Measurements from ENCODE around the gene DIPK1B. TPM values are rescaled to one million over a fixed set of nuclear protein-coding genes. Genes with fewer than 3 reads are reported as not detected.

The DIPK1B gene
- total RNA-seq, 1 donor from 2014 or later: 52.9 TPM

DNA sequence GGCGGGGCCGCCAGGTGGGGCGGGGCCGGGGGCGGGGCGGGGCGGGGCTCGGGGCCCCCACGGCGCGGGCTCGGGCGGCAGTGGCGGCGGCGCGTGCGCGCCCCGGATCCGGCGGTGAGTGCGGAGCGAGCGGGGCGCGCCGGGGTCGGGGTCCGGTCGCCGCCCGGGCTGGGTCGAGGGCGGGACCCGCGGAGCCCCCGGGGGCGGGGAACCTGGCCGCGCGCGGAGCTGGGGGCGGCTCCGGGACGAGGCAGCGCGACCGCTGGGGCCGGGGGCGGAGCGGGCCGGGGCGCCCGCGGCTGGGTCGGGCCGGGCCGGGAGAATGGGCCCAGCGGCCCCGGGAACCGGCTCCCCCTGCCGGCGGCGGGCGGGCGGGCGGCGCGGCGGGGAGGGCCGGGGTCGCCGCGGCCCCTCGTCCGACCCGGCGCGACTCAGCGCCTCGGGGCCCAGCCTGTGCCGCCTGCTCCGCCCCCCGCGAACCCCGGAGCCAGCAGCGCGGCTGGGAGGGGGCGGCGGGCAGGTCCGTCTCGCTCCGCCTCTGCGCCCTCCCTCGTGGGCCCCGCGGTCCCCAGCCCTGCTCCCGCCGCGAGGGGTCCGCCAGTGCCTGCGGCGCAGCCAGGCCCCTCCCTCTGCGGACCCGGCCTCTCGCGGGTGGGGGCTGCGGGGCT is 46.5 kb upstream of the DIPK1B start:
- Mint-ChIP-seq H3K4me1 (ENCODE audit: low read depth) (peaks cover 1% of the 10 kb centered on the region), H3K9me3 (ENCODE audit: low read depth) (no peaks in the 10 kb centered on the region), H3K27me3 (no peaks in the 10 kb centered on the region), H3K36me3 (ENCODE audit: insufficient read depth) (no peaks in the 10 kb centered on the region), H3K4me3 (ENCODE audit: low read depth) (no peak overlapping the region), H3K27ac (no peak overlapping the region)
- DNase-seq (ENCODE audit: low spot score, unreplicated experiment): no peak
- no peak for TF ChIP-seq CTCF (IDR thresholded peaks at IDR 0.05; ENCODE audit: unreplicated experiment)

- H3K36me3 Mint-ChIP-seq (ENCODE audit: insufficient read depth): no peaks in the 10 kb centered on the region
- no peak for DNase-seq (ENCODE audit: low spot score, unreplicated experiment)
- no peaks in the 10 kb centered on the region for H3K27me3 Mint-ChIP-seq
- peak overlapping the region; percentile 45 for H3K4me3 Mint-ChIP-seq (ENCODE audit: low read depth)
- H3K9me3 Mint-ChIP-seq (ENCODE audit: low read depth): no peaks in the 10 kb centered on the region
- no peak for TF ChIP-seq CTCF (IDR thresholded peaks at IDR 0.05; ENCODE audit: unreplicated experiment)
- no peak overlapping the region for H3K27ac Mint-ChIP-seq
- H3K4me1 Mint-ChIP-seq (ENCODE audit: low read depth): peaks cover 1% of the 10 kb centered on the region
Measured at GRCh38 chr9:136666372-136667213, 45.8 kb upstream of the DIPK1B start.

- peaks cover 1% of the 10 kb centered on the region for H3K4me1 Mint-ChIP-seq (ENCODE audit: low read depth)
- H3K9me3 Mint-ChIP-seq (ENCODE audit: low read depth): no peaks in the 10 kb centered on the region
- H3K27ac Mint-ChIP-seq: no peak overlapping the region
- H3K27me3 Mint-ChIP-seq: no peaks in the 10 kb centered on the region
- TF ChIP-seq CTCF (IDR thresholded peaks at IDR 0.05; ENCODE audit: unreplicated experiment): no peak
- H3K36me3 Mint-ChIP-seq (ENCODE audit: insufficient read depth): no peaks in the 10 kb centered on the region
- no peak overlapping the region for H3K4me3 Mint-ChIP-seq (ENCODE audit: low read depth)
- DNase-seq (ENCODE audit: low spot score, unreplicated experiment): no peak
Measured at GRCh38 chr9:136667214-136667939, 45.0 kb upstream of the DIPK1B start.

- H3K27ac Mint-ChIP-seq: no peak overlapping the region
- H3K36me3 Mint-ChIP-seq (ENCODE audit: insufficient read depth): no peaks in the 10 kb centered on the region
- H3K4me3 Mint-ChIP-seq (ENCODE audit: low read depth): no peak overlapping the region
- H3K27me3 Mint-ChIP-seq: no peaks in the 10 kb centered on the region
- H3K4me1 Mint-ChIP-seq (ENCODE audit: low read depth): peaks cover 1% of the 10 kb centered on the region
- TF ChIP-seq CTCF (IDR thresholded peaks at IDR 0.05; ENCODE audit: unreplicated experiment): no peak
- no peaks in the 10 kb centered on the region for H3K9me3 Mint-ChIP-seq (ENCODE audit: low read depth)
- no peak for DNase-seq (ENCODE audit: low spot score, unreplicated experiment)
Measured at GRCh38 chr9:136667940-136668760, 44.2 kb upstream of the DIPK1B start.

All from progenitor cell of endocrine pancreas (in vitro differentiated cells).